Neural cell (in vitro differentiated cells): Measurements from ENCODE around the gene MAP7D1. TPM values are rescaled to one million over a fixed set of nuclear protein-coding genes. Genes with fewer than 3 reads are reported as not detected.

Source experiments
- H2AFZ ChIP-seq: fragments of 200-600, 300-800 bp; sonication (generic), shearing (Covaris generic); 2 replicates; pipeline ENCODE4 v1.6.0; 2014; ENCODE audit warnings: low read depth, mild to moderate bottlenecking, antibody characterized with exemption, low read length, moderate library complexity
- H3F3A ChIP-seq: fragments of 200-600 bp; shearing (Covaris generic); 2 replicates; pipeline ENCODE4 v1.6.1; 2016; ENCODE audit warnings: mild to moderate bottlenecking, moderate library complexity, mixed read lengths, antibody characterized with exemption, low read length; ENCODE audit not compliant: insufficient read depth, poor library complexity, severe bottlenecking
- H3K27ac ChIP-seq: fragments of 200-600, 300-800 bp; sonication (generic), shearing (Covaris generic); 2 replicates; pipeline ENCODE4 v1.5.1; 2014; ENCODE audit warnings: mild to moderate bottlenecking, low read length, moderate library complexity
- H3K27me3 ChIP-seq: fragments of 300-800, 200-600 bp; sonication (generic), shearing (Covaris generic); 2 replicates; pipeline ENCODE4 v1.6.0; 2014; ENCODE audit warnings: mild to moderate bottlenecking, low read depth, low read length, moderate library complexity; ENCODE audit not compliant: insufficient read depth
- H3K36me3 ChIP-seq: fragments of 300-800, 200-600 bp; sonication (generic), shearing (Covaris generic); 2 replicates; pipeline ENCODE4 v1.5.1; 2014; ENCODE audit warnings: mild to moderate bottlenecking, antibody characterized with exemption, low read length, moderate library complexity; ENCODE audit not compliant: insufficient read depth
- H3K4me2 ChIP-seq: fragments of 300-800, 200-600 bp; sonication (generic), shearing (Covaris generic); 2 replicates; pipeline ENCODE4 v1.6.0; 2014; ENCODE audit warnings: mild to moderate bottlenecking, low read length
- H3K4me3 ChIP-seq: fragments of 300-800, 200-600 bp; sonication (generic), shearing (Covaris generic); 2 replicates; pipeline ENCODE4 v1.5.1; 2014; ENCODE audit warnings: mild to moderate bottlenecking, low read length, moderate library complexity
- H3K79me2 ChIP-seq: fragments of 200-600 bp; shearing (Covaris generic); replicated peaks from 2 replicates; pipeline ENCODE4 v1.6.0; 2014; ENCODE audit warnings: mild to moderate bottlenecking, low read length, moderate library complexity; ENCODE audit not compliant: insufficient read depth
- H3K9ac ChIP-seq: fragments of 300-800, 200-600 bp; sonication (generic), shearing (Covaris generic); 2 replicates; pipeline ENCODE4 v1.6.1; 2016; ENCODE audit warnings: mild to moderate bottlenecking, low read length, mixed read lengths
- H3K9me2 ChIP-seq: fragments of 200-600 bp; shearing (Covaris generic); 2 replicates; pipeline ENCODE4 v1.6.1; 2016; ENCODE audit warnings: mild to moderate bottlenecking, low read length, mixed read lengths; ENCODE audit not compliant: insufficient read depth
- H3K9me3 ChIP-seq: fragments of 200-600, 300-800 bp; sonication (generic), shearing (Covaris generic); 2 replicates; pipeline ENCODE4 v1.6.1; 2016; ENCODE audit warnings: mild to moderate bottlenecking, mixed run types, low read length, moderate library complexity, mixed read lengths
- H4K20me1 ChIP-seq: fragments of 200-600 bp; shearing (Covaris generic); 2 replicates; pipeline ENCODE4 v1.6.1; 2016; ENCODE audit warnings: mild to moderate bottlenecking, mixed run types; ENCODE audit not compliant: insufficient read depth
- CTCF ChIP-seq: fragments of 450-650 bp; IDR thresholded peaks from 2 replicates; pipeline ENCODE4 v1.5.1; 2014; ENCODE audit warnings: antibody characterized with exemption, mild to moderate bottlenecking, moderate library complexity; ENCODE audit not compliant: poor library complexity, severe bottlenecking
- EP300 ChIP-seq: fragments of 450-650 bp; conservative IDR thresholded peaks from 2 replicates; pipeline ENCODE4 v1.6.1; 2014; ENCODE audit warnings: antibody characterized with exemption, mild to moderate bottlenecking, moderate library complexity; ENCODE audit not compliant: poor library complexity, severe bottlenecking
- EZH2 ChIP-seq: fragments of 200-600, 300-800 bp; shearing (Covaris generic), sonication (generic); IDR thresholded peaks from 2 replicates; pipeline ENCODE4 v1.6.1; 2014; ENCODE audit warnings: antibody characterized with exemption, low read length, borderline replicate concordance, mild to moderate bottlenecking; ENCODE audit not compliant: insufficient read depth, poor library complexity, severe bottlenecking
- MXI1 ChIP-seq: fragments of 450-650 bp; conservative IDR thresholded peaks from 2 replicates; pipeline ENCODE4 v1.6.1; 2014; ENCODE audit warnings: antibody characterized with exemption, mild to moderate bottlenecking; ENCODE audit not compliant: poor library complexity, severe bottlenecking
- POLR2AphosphoS5 ChIP-seq: IDR thresholded peaks from 2 replicates; pipeline ENCODE4 v1.6.1; 2012
- RAD21 ChIP-seq: fragments of 450-650 bp; conservative IDR thresholded peaks from 2 replicates; pipeline ENCODE4 v1.6.1; 2014; ENCODE audit warnings: antibody characterized with exemption, mild to moderate bottlenecking, moderate library complexity
- SMC3 ChIP-seq: fragments of 450-650 bp; conservative IDR thresholded peaks from 2 replicates; pipeline ENCODE4 v1.6.1; 2014; ENCODE audit warnings: antibody characterized with exemption, mild to moderate bottlenecking, moderate library complexity; ENCODE audit not compliant: poor library complexity
- TAF1 ChIP-seq: IDR thresholded peaks from 2 replicates; pipeline ENCODE4 v1.6.1; 2012; ENCODE audit warnings: low read depth
- polyA plus RNA-seq: library from polyadenylated mRNA; depleted of rRNA; stranded (reverse); fragments of >200 nt; gene quantifications from 2 replicates; pipeline ENCODE4 v1.2.3, GENCODE V29; 2014
- TF ChIP-seq, protein P1 (sequence below): IDR thresholded peaks from 2 replicates; pipeline ENCODE4 v1.6.1; 2012; ENCODE audit warnings: borderline replicate concordance

The MAP7D1 gene
- polyA plus RNA-seq, 1 donor from 2014 or later = 142 TPM

DNA sequence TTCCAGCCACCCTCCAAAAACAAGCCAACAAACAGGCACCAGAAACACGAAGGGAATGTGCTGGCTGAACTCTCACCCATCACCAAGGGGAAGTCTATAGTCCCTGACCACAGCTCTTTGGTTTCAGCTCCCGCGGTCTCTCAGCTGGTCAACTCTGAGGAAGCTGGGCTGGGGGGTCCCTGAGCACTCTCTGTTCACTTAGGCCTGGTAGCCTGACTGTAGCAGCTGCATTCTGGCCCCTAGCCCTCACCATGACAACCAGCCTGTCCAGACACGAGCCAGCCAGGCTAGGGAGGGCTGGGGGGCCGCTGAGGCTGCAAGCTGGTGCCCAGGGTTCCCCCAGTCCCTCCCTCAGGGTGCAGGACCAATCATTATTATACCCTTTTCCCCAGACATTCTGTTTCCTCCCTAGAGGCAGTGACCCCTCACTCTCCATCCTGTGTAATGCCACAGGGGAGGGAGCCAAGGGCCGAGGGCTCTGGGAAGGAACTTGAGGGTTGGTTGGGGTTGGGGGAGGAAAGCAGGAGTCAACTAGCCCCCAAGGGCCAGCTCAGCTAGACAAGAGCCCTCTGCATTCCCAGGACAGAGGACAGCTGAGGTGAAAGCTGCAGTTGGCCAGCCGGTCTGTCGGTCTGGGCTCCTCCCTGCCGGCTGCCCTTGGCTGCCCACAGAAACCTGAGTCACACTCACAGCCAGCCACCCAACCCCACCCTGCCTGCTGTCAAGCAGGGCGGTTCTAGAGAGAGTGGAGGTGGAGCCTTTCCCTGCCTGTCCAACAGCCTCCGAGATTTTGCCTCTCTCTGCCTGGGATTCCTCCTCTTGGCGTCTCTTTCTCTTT, 5.4 kb upstream of the MAP7D1 start:
- Histone ChIP-seq H3K79me2 (peaks cover 24% of the 10 kb centered on the region), H3K4me2 (peak overlapping the region; percentile 4), H3K27ac (no peak overlapping the region), H3K9ac (peak overlapping the region; percentile 34), H3F3A (no peaks in the 10 kb centered on the region), H3K4me3 (no peak overlapping the region), H4K20me1 (no peaks in the 10 kb centered on the region), H3K27me3 (no peaks in the 10 kb centered on the region), H2AFZ (no peak overlapping the region), H3K9me3 (no peaks in the 10 kb centered on the region), H3K36me3 (no peaks in the 10 kb centered on the region), H3K9me2 (no peaks in the 10 kb centered on the region)
- TF ChIP-seq TAF1 = no peak
- no peak for TF ChIP-seq EZH2
- TF ChIP-seq SMC3 = no peak
- no peak for TF ChIP-seq EP300
- TF ChIP-seq RAD21 = no peak
- no peak for TF ChIP-seq CTCF
- no peak for TF ChIP-seq POLR2AphosphoS5
- TF ChIP-seq, protein P1, sequence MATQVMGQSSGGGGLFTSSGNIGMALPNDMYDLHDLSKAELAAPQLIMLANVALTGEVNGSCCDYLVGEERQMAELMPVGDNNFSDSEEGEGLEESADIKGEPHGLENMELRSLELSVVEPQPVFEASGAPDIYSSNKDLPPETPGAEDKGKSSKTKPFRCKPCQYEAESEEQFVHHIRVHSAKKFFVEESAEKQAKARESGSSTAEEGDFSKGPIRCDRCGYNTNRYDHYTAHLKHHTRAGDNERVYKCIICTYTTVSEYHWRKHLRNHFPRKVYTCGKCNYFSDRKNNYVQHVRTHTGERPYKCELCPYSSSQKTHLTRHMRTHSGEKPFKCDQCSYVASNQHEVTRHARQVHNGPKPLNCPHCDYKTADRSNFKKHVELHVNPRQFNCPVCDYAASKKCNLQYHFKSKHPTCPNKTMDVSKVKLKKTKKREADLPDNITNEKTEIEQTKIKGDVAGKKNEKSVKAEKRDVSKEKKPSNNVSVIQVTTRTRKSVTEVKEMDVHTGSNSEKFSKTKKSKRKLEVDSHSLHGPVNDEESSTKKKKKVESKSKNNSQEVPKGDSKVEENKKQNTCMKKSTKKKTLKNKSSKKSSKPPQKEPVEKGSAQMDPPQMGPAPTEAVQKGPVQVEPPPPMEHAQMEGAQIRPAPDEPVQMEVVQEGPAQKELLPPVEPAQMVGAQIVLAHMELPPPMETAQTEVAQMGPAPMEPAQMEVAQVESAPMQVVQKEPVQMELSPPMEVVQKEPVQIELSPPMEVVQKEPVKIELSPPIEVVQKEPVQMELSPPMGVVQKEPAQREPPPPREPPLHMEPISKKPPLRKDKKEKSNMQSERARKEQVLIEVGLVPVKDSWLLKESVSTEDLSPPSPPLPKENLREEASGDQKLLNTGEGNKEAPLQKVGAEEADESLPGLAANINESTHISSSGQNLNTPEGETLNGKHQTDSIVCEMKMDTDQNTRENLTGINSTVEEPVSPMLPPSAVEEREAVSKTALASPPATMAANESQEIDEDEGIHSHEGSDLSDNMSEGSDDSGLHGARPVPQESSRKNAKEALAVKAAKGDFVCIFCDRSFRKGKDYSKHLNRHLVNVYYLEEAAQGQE = no peak

- Histone ChIP-seq H3K27ac (no peak overlapping the region), H3K9me3 (no peaks in the 10 kb centered on the region), H3K9me2 (no peaks in the 10 kb centered on the region), H2AFZ (no peak overlapping the region), H3K36me3 (no peaks in the 10 kb centered on the region), H4K20me1 (no peaks in the 10 kb centered on the region), H3F3A (no peaks in the 10 kb centered on the region), H3K27me3 (no peaks in the 10 kb centered on the region), H3K4me3 (no peak overlapping the region), H3K9ac (no peak overlapping the region), H3K79me2 (peaks cover 27% of the 10 kb centered on the region), H3K4me2 (no peak overlapping the region)
- TF ChIP-seq, protein P1 = no peak
- no peak for TF ChIP-seq EZH2
- TF ChIP-seq RAD21 = no peak
- no peak for TF ChIP-seq POLR2AphosphoS5
- no peak for TF ChIP-seq TAF1
- no peak for TF ChIP-seq SMC3
- no peak for TF ChIP-seq CTCF
- TF ChIP-seq MXI1 = no peak
- no peak for TF ChIP-seq EP300
Observed at GRCh38 chr1:36151134-36151844, 4.7 kb upstream of the MAP7D1 start.
